Measurements from ENCODE around the gene LAMA1.

The LAMA1 gene

GRCh38 chr18:6960656-6961055 lies 156.9 kb downstream of the LAMA1 start:
- TF ChIP-seq CTCF (conservative IDR thresholded peaks at IDR 0.05; ENCODE audit: low read depth), result no peak
- DNase-seq (ENCODE audit: low spot score), result peak; percentile 59
- ChIA-PET POLR2A (ENCODE audit: low non-redundant PET) (no interaction called here), CTCF (no interaction called here)
- no peak overlapping the region for H3K27ac ChIP-seq

- ChIA-PET CTCF (no interaction called here), POLR2A (ENCODE audit: low non-redundant PET) (no interaction called here)
- no peak for TF ChIP-seq CTCF (conservative IDR thresholded peaks at IDR 0.05; ENCODE audit: low read depth)
- no peak overlapping the region for H3K27ac ChIP-seq
- no peak for DNase-seq (ENCODE audit: low spot score)
Measured at GRCh38 chr18:6960124-6960523, 157.5 kb downstream of the LAMA1 start.

- ChIA-PET CTCF (no interaction called here), POLR2A (ENCODE audit: low non-redundant PET) (no interaction called here)
- H3K27ac ChIP-seq, result no peak overlapping the region
- no peak for DNase-seq (ENCODE audit: low spot score)
- TF ChIP-seq CTCF (conservative IDR thresholded peaks at IDR 0.05; ENCODE audit: low read depth), result no peak
Measured at GRCh38 chr18:6959110-6959509, 158.5 kb downstream of the LAMA1 start.

GRCh38 chr18:6956999-6957398 lies 160.6 kb downstream of the LAMA1 start:
- DNase-seq (ENCODE audit: low spot score), result no peak
- POLR2A ChIA-PET (ENCODE audit: low non-redundant PET), result no interaction called here
- no peak overlapping the region for H3K27ac ChIP-seq
- no peak for TF ChIP-seq CTCF (conservative IDR thresholded peaks at IDR 0.05; ENCODE audit: low read depth)
- CTCF ChIA-PET, result interaction anchor here (0.7 to 1.3 kb wide), 2 partner anchors 15 to 21 kb away, joined by 3 read pairs; no protein-coding TSS in a partner anchor

- CTCF ChIA-PET, result interaction anchor here (1.3 kb wide), 1 partner anchor 14 kb away, joined by 3 read pairs; no protein-coding TSS in a partner anchor
- no peak overlapping the region for H3K27ac ChIP-seq
- DNase-seq (ENCODE audit: low spot score), result no peak
- TF ChIP-seq CTCF (conservative IDR thresholded peaks at IDR 0.05; ENCODE audit: low read depth), result no peak
- POLR2A ChIA-PET (ENCODE audit: low non-redundant PET), result no interaction called here
Measured at GRCh38 chr18:6956495-6956894, 161.1 kb downstream of the LAMA1 start.

- no peak for DNase-seq (ENCODE audit: low spot score)
- TF ChIP-seq CTCF (conservative IDR thresholded peaks at IDR 0.05; ENCODE audit: low read depth), result no peak
- POLR2A ChIA-PET (ENCODE audit: low non-redundant PET), result no interaction called here
- H3K27ac ChIP-seq, result no peak overlapping the region
- CTCF ChIA-PET, result no interaction called here
Measured at GRCh38 chr18:6955304-6955703, 162.3 kb downstream of the LAMA1 start.

- POLR2A ChIA-PET (ENCODE audit: low non-redundant PET), result no interaction called here
- DNase-seq (ENCODE audit: low spot score), result no peak
- CTCF ChIA-PET, result interaction anchor here (0.7 kb wide), 1 partner anchor 32 kb away, joined by 3 read pairs; no protein-coding TSS in a partner anchor
- no peak overlapping the region for H3K27ac ChIP-seq
- TF ChIP-seq CTCF (conservative IDR thresholded peaks at IDR 0.05; ENCODE audit: low read depth), result no peak
Measured at GRCh38 chr18:6954501-6954900, 163.1 kb downstream of the LAMA1 start.

Data from RWPE1 (cell line).